HG03135 (cell line): ENCODE measurements around the gene SAP30.

Experiments
- ATAC-seq: cut with Tn5 transposase; IDR thresholded peaks from one replicate; pipeline ENCODE4 v1.9.1; 2021; ENCODE audit warnings: mild to moderate bottlenecking, moderate library complexity; ENCODE audit not compliant: unreplicated experiment

Gene SAP30, protein sequence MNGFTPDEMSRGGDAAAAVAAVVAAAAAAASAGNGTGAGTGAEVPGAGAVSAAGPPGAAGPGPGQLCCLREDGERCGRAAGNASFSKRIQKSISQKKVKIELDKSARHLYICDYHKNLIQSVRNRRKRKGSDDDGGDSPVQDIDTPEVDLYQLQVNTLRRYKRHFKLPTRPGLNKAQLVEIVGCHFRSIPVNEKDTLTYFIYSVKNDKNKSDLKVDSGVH

DNA sequence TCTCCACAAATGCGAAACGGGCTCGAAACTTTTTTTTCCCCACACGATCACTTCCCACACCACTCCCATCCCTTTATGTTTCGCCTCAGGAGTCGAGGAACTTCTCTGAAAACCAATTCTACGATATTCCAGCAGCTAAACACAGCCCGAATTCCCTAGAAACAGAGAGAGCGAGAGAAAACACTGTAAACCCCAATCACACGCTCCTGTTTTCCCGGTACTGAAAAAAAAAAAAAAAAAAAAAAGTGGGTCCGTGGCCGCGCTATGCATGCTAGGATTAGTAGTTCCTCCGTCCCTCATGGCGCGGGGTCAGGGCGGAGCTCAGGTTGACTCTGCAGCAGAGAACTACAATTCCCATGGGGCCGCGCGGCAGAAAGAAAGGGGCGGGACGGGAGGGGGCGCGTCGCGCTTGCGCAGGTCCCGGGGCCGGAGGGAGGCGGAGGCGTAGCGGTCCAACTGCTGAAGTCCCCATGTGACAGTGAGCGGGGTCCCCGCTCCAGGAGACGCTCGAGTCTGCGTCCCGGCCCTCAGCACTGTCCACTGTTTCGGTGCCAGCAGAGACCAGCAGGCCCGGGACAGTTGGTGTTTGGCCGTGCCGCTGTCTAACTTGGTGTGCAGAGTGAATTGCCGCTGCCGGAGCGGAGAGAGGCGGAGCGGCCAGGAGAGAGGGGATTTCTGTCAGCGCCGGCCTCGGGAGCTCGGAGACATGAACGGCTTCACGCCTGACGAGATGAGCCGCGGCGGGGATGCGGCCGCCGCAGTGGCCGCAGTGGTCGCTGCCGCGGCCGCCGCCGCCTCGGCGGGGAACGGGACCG is at the start of gene SAP30:
Gene SAP30, plus strand, starts transcription at position 478 of the 815 bp plus-strand sequence. Its CDS starts 229 bp downstream, at position 707.
- peak; percentile 68 for ATAC-seq

DNA sequence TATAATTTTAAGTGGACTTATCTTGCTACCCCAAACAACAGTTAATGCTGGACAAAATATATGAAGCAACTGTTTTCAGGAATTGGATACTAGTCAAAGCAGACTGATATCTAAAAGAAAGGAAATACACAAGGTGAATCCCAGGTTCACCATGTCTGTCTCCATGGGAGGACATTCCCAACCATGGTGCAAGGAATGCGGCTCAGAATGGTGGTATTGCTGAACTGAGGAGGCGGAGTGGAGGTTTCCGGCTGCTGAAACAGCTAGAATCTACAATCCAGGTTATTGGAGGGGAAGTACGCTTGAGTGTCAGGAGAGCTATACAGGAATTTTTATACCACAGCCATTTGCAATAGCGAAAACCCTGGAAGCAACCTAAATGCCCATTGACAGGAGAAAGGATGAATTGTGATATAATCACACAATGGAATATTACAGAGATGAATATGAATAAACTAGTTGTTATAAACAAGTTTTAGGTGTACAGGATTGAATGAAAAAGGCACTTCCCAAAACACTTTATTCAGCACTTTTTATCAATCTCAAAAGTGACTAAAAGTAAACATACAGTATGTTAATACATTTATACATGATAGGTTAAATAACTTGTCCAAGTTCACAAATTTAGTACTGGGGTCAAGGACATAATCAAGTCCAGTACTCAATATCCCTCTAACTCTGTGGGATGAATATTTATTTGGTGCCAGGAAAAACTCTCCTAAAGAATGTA is 45.6 kb upstream of the SAP30 start:
- ATAC-seq, result no peak

DNA sequence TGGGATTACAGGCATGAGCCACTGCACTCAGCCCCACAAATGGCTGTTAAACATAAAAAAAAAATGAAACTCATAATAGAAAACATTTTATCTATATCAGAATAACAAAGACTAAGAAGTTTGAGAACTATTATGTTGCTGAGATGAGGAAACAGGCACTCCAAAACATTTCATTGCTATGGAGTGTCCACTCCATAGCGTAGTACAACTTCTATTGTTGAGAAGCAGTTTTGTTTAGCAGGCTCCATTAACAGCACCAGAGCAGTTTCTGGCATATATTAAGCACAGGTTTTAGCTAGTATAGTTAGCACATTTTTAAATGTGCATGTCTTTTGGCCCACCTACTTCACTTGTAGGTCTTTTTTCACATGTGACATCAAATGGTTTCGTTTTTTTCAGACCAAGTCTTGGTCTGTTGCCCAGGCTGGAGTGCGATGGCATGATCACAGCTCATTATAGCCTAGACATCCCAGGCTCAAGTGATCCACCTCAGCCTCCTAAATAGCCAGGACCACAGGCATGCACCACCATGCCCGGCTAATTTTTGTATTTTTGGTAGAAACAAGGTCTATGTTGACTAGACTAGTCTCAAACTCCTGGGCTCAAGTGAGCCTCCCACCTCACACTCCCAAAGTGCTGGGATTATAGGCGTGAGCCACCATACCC is 42.4 kb upstream of the SAP30 start:
- no peak for ATAC-seq

DNA sequence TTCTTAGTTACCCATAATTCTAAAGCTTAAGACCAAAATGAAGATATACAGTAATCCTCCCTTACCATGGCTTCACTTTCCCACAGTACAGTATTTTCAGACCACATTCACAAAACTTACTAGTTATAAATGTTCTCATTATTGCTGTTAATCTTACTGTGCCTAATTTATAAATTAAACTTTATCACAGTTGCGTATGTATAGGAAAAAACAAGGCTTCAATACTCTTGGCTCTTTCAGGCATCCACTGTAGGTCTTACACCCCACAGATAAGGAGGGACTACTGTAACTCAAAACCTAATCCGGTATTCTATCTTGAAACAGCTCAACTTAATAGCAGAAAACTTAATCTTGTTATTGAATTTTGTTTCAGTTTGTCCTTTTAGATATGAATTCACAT is 40.2 kb upstream of the SAP30 start:
- ATAC-seq, result no peak

DNA sequence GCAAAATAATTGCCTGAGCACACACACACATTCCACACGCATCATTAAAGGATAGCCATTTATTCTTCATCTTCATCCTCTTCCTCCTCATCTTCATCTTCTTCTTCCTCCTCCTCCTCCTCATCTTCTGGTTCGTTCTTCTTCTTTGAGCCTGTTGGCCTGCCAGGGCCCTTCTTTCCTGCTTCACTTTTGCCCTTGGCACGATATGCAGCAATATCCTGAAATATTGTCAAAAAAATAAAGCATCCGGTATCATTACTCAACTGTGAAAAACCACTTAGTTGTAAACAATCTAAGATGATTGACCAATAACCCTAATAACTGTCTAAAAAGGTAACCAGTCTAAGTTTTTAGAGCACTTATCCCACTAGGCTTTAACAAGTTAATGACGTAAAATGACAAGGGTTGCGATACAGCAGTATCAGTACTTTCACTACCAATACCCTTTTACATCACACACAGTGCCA is 38.7 kb upstream of the SAP30 start:
- no peak for ATAC-seq

DNA sequence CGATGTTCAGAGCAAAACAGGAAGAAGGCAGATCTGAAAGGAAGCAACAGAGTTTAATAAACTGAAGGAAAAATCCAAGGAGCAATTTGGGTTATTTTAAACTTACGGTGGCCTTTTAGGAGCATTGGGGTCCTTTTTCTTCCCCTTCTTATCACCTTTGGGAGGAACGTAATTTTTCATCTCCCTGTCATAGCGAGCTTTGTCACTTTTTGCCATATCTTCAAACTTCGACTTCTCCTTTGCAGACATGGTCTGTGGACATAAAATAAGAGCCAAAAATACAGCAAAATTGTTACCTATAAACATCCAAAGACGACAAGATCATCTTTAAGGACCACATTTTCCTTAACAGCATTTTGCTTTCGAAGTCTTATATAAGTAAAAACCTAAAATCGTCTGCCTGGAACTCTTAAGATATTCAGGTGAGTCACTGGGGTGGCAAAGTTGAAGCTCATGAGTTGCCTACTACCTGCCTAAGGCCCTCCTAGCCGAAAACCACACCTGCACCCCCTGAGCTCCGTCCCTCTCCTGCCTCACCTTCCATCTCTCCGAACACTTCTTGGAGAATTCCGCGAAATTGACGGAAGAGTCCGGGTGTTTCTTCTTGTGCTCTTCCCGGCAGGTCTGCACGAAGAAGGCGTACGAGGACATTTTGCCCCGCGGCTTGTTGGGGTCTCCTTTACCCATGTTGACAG is 37.6 kb upstream of the SAP30 start:
- no peak for ATAC-seq

DNA sequence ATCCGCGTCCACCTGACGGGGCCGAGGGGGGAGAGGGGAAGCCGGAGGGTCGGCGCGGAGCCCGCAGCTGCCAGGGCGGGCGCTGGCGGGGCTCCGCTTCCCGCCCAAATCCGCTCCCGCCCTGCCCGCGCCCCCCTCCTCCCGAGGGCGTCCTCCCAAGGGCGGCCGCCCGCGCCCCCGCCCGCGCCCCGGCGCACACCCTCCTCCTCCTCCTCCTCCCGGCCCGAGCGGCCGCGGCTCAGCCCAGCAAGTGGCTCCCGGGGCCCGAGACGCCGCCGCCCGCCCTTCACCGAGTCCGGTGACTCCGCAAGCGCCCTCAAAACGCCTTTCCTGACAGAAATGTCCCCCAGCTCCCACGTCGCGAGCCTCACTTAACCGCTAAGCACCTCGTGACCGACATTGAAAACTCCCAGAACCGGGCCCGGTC is 37.1 kb upstream of the SAP30 start:
- peak; percentile 1 for ATAC-seq

DNA sequence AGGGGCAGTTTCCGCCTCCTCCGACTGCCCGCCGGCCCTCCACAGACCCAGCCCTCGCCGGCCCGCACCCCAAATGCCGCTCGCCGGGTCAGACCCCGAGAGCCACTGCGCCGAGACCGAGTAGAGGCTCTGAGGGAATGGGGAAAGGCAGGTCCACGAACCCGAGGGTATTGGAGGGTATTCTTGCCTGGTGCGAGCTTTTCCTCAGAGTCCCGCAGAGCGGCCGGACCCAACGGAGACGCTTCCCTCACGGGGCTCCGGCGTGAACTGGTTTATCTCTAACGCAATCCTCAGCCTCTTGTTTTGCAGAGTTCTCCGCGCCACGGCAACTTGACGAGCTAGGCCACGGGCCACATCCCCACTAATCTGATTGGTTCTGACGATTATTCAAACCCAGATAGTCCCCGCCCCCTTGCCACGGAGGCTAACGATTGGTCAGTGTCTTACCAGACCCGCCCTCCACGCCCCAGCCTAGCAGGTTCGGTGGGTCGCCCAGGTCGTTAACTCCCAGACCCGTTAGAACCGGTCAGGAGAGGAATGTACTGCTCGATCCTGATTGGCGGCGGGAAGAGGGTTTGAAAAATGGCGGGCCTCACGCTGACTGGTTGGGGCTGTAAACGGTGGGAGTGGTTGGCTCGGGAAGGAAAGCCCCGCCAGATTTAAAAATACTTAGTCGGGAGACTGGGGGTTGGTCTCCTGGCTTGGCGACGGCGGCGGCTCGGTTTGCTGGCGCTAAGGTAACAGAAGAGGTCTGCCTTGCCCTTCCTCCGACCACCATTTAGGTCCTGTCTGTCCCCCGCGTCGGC is 36.5 kb upstream of the SAP30 start, which contains the start of gene HMGB2:
Gene HMGB2, minus strand, starts transcription at position 274 of the 806 bp plus-strand sequence. CDS start 709 bp downstream, outside the sequence.
- ATAC-seq, result peak; percentile 94

DNA sequence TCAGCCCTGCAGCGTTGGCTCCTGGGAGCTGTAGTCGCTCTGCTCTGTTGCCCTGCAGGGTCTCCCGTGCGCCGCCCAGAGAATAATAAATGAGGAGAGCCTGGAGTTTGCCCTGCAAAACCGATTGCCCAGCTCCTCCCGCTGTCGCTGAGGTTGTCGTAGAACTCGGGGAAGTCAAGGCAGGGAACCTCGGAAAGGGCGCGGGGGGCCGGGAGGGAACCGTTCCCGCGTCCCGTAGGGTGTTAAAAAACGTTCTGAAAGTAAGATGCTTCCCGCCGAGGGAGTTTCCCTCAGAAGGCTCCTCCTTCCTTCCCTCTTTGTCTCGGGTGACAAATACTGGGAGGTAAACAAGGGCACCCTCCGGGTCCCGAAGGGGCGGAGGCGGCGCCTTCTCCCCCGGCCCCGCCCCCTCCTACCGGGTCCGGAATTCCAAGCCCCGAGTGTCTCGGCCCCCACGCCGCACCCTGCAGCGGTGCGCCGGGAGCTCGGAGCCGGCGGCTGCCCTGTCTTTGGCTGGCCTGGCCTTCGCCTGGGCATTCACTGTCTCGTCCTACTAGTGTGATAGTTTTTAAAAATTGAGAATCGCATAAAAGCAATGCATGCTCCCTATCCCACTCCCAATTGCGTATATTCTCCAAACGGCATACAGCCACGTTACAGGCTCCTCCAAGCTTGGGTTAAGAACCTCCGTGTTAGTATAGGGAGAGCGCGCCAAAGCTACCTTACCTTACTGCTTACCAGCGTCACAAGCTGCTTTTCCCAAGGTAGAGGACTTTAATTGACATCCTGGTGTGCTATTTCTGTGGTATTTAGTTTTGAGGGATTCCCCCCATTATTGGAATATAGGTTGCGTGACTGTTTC is 35.6 kb upstream of the SAP30 start:
- ATAC-seq, result peak; percentile 17

DNA sequence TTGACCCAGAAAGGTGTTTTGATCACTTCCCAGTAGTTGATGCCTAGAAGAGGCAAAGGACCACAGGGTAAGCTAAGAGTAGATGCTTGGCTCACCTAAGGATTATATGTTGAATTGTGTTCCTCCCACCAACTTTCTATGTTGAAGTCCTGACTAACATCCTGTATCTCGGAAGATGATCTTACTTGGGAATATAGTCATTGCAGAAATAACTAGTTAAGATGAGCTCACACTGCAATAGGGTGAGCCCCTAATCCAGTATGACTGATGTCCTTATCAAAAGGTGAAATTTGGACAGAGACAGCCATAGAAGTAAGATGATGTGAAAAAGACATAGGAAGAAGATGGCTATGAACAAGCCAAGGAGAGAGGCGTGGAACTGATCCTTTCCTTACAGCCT is 33.3 kb upstream of the SAP30 start:
- no peak for ATAC-seq

DNA sequence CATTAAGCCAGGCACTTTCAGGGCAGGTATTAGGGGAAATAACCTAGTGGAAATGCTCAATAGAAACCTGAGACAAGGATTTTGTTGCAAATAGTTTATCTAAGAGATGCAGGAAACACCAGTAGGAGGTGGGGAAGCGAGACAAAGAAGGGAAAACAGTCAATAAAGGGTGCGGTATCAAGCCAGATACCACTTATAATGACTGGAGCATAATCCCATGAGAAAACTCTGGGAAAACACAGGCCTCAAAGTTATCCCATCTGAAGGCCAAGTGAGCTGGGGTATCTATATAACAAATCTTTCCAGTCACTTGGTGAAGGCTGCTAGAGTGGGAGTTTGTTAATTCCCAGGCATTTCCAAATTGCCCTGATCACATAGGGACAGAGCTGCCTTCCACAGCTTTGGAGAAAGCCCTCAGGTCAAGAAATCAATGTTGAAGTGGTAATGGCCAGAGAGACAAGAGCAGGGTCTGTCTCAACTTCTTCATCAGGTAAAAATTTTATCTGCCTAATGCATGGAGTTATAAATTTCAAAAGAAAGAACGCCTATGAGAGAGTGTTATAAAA is 26.8 kb upstream of the SAP30 start:
- ATAC-seq, result no peak

DNA sequence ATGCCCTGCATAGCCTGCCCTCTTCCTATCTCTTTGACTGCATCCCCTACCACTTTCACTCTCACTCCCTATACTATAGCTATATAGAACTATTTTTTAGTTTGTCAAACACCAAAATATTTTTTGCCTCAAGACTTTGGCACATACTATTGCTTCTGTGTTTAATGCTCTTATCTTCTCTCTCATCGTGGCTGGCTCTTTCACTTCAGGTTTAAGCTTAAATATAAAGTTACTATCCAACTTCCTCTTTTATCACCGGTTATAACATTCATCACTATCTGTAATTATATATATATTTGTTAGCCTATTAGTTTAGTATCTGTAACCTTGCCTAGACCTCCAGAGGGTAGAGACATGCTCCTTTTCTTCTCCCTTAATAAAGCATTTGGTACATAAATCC is 25.1 kb upstream of the SAP30 start:
- ATAC-seq, result no peak

DNA sequence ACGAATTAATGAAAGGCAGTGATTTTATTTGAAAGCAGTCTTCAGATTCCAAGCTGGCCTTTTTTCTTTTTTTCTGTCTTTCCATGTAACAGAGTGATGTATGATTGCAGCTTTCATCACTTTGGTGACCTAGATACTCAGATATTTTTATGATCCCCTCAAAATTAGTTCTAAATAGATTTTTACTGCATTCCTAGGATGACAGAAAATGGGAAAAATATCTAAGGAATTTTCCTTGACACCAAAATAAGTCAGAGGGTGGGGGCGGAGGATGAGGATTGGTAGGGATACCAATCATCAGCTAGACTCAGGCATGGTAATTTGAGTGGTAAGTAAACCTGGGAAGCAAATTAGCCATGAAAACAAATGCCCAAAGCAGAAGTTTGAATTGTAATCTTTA is 24.7 kb upstream of the SAP30 start:
- ATAC-seq, result no peak

DNA sequence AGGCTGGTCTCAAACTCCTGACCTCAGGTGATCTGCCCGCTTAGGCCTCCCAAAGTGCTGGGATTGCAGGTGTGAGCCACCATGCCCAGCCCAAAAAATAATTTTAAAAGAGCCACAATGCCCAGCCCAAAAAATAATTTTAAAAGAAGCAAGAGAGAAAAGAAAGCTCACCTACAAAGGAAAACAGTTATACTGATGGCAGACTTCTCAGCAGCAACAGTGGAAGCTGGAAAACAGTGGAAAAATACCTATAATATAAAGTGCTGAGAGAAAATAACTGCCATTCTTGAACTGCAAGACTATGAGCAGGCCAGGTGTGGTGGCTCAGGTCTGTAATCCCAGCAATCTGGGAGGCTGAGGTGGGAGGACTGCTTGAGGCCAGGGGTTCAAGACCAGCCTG is 23.3 kb upstream of the SAP30 start:
- no peak for ATAC-seq

DNA sequence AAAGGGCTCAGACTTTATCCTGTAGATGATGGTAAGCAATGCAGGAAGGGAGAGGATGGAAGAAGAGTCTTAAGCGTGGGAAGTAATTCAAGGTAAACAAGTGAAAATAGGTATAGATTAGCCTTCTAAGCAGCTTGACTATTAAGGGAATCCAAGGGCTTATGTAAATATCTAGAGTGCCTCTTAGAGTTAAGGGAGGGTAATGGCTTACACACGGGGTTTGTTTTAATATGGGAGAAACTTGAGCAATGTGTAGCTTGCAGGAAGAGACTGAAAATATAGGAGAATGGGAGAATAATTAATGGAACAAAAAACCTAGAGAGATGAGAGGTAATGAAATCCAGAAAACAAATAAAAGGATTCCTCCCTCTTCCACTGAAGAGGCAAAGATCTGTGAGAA is 12.8 kb upstream of the SAP30 start:
- ATAC-seq, result no peak

DNA sequence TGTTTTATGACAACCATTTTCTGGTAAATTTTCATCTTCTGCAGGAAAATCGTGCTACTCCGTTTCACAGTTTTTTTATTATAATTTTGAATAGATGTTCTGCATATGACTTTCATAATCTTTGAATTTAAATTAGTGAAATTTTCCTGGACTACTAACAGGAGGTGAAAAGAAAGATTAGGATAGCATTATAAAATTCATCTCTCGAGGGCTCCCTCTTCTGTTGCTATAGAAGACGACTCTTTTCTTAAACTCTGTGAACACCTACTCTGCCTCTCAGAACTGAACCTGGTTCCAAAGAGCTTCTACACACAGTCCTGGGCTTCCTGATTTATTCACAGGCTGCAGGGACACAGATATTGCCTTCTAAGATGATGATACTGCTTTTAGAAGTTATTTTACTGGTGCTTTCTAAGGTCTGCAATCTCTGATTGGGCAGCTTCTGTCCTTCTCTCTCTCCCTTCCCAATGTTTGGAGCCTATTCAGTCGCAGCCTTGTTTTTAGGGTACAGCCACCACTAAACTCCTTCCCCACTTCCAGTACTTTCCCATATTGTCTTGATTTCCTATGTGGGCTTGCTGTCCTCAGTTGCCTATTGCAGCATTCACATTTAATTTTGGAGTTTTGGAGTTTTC is 10.1 kb upstream of the SAP30 start:
- no peak for ATAC-seq

DNA sequence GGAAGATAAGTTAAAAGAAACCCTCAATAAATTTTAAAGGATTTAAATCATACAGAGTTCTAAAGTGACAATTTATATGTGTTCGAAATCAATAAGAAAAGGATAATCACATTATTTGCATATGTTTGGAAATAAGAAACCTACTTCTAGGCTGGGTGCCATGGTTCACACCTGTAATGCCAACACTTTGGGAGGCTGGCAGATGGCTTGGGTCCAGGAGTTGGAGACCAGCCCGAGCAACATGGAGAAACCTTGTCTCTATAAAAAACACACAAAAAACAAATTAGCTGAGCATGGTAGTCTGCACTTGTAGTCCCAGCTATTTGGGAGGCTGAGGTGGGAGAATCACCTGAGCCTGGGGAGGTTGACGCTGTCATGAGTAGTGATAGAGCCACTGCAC is 8.1 kb upstream of the SAP30 start:
- ATAC-seq, result no peak
